AG08395 (cell line): ENCODE data around the gene WDTC1.
A peak's percentile ranks its signal among the peaks of the same experiment; 100 is the strongest.

ENCODE experiments used
- DNase-seq: peaks from one replicate; pipeline ENCODE4 v3.0.0; 2012; ENCODE audit warnings: mixed read lengths, low spot score

The WDTC1 gene

GRCh38 chr1:27301582-27302199 lies 67.3 kb downstream of the WDTC1 start:
- no peak for DNase-seq

DNA sequence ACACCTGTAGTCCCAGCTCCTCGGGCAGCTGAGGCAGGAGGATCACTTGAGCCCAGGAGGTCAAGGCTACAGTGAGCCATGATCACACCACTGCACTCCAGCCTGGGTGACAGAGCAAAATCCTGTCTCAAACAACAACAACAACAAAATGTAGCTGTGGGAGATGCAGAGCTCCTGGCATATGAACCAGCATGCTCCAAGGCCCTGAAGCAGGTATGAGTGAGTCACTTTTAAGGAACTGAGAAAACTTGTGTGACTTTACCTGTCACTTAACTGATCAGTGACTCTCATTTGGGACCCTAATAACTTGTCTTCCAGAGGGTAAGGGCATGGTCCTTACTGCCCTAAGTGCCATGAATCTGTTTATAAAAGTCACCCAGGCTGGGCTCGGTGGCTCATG lies 68.2 kb downstream of the WDTC1 start:
- no peak for DNase-seq

GRCh38 chr1:27303509-27303908 lies 69.1 kb downstream of the WDTC1 start:
- DNase-seq = no peak

DNA sequence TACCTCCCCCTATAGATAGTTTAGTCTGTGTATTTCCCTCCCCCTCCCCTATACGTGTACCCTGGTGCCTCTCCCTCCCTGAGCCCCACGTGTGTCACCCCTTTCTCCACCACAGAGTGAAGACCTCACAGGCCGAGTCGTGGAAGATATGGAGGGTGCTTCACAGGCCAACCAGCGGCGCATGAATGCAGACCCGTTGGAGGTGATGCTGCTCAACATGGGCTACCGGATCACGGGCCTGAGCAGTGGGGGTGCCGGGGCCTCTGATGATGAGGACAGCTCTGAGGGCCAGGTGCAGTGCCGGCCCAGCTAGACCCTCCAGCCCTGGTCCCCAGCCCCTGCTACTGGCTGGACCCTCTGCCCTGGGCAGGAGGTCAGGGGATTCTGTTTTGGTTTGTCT lies 71.6 kb downstream of the WDTC1 start:
- no peak for DNase-seq

DNA sequence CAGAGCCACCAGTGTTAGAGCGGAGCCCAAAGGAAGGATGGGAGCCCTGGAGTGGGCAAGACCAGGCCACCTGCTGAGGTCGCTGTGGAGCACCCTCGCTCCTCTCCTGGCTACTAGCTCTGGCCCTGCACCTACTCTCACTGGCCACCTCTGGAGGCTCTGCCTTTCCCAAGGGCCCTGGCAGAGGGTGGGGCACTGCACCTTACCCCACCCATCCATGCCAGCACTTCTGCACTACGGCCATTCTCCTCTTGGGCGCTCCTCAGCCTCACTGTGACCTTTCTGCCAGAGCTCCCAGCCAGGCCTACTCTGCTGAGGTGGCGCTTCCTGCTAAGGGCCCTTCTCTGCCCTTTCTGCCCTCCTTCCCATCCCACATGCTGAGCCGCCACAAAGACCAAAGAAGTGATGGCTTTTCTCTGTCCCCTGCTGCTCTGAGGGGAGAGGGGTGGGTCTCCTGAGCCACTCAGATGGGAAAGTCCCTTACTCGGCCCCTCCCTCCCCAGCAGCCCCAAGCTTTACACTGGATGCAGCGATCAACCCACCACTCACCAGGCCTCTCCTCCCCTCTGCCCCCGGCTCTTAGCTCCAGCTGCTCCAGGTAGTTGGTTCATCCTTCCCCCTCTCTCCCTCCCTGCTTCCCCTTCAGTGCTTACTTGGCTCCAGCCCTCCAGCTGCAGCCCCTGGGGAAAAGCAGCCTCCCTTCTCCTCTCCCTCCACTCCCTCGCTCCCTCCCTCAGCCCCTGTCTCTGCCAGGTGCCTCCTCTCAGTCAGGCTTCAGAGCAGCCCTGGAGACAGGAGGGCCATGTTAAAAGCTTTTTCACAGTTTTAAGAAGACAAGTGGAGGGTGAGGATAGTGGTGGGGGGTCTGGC lies 72.7 kb downstream of the WDTC1 start:
- DNase-seq = no peak

- DNase-seq = no peak
Measured at GRCh38 chr1:27307874-27308598, 73.6 kb downstream of the WDTC1 start.

- DNase-seq = no peak
Measured at GRCh38 chr1:27314169-27314568, 79.7 kb downstream of the WDTC1 start.

DNA sequence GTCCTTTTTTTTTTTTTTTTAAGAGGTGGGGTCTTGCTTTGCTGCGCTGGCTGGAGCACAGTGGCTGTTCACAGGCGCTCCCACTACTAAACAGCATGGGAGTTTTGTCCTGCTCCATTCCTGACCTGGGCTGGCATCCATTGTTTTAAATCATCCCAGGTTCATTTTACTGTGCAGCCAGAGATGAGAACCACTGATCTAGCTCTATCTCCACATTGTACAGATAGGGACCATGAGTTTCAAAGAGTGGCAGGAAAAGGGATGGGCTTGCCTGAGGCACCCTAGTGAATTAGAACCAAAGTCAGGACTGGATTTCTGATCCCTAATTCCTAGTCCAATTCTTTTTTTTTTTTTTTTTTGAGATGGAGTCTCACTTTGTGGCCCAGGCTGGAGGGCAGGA lies 80.3 kb downstream of the WDTC1 start:
- DNase-seq = no peak

DNA sequence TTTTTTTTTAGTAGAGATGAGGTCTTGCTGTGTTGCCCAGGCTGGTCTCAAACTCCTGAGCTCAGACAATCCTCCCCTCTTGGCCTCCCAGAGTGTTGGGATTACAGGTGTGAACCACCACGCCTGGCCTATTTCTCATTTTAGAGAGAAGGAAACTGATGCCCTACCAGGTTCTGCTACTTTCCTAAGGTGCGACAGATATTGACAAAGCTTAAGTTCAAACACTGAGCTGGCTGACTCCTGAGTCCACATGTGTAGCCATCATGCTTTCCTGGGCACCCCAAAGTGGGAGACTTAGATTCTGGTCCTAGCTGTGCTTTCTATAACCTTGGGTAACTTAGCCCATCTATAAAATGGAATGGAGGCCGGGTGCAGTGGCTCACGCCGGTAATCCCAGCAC lies 82.4 kb downstream of the WDTC1 start:
- no peak for DNase-seq

GRCh38 chr1:27318136-27318535 lies 83.7 kb downstream of the WDTC1 start:
- no peak for DNase-seq

GRCh38 chr1:27318596-27318995 lies 84.2 kb downstream of the WDTC1 start:
- peak; percentile 72 for DNase-seq

DNA sequence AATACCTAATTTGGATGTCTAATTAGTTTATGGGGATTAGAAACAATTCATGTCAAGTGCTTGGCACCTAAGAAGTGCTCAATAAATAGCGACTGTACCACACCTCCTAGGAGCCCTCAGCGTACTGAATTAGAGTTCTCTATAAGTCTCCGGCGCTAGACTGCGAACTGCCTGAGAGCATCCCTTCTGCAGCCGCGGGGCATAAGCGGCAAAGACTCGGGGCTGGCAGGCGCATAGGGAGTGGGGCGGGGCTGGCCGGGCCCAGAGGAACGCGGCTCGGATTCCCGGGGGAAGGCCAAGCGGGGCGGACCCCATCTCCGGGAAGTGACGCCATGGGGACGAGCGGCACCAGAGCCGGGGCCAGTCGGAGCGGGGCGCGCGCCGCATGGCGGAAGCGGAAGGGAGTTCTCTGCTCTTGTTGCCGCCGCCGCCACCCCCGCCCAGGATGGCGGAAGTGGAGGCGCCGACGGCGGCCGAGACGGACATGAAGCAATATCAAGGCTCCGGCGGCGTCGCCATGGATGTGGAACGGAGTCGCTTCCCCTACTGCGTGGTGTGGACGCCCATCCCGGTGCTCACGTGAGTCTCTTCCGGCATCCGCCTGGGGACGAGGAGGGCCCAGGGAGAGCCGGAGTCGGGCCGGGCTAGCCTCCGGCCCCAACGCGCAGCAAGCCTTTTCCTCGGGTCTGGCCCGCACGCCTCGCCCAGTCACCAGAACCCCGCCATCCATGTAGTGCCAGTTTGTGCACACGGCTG lies 87.6 kb downstream of the WDTC1 start, which contains the start of gene TMEM222:
Gene TMEM222 (plus strand): TSS at position 351 of the 756 bp plus-strand sequence. CDS start 35 bp downstream, at position 386.
- DNase-seq = peak; percentile 99

- no peak for DNase-seq
Measured at GRCh38 chr1:27322569-27323240, 88.3 kb downstream of the WDTC1 start.

GRCh38 chr1:27325286-27325685 lies 90.9 kb downstream of the WDTC1 start:
- no peak for DNase-seq

DNA sequence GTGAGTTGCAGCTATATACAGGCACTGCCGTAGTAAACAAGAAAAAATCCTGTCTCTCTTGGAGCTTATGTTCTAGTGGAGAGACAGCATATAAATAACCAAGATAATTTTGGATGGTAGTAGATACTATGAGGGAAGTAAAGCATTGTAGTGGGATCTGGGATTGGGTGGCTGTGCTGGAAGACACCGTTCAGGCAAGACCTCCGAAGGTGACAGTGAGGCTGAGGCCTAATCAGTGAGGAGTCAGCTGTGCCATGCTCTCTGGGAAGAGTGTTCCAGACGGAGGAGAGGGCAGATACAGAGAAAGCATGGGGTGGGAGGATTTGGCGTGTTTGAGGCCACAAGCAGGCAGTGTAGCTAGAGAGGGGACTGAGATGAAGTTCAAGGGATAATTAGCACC lies 93.5 kb downstream of the WDTC1 start:
- DNase-seq = no peak

DNA sequence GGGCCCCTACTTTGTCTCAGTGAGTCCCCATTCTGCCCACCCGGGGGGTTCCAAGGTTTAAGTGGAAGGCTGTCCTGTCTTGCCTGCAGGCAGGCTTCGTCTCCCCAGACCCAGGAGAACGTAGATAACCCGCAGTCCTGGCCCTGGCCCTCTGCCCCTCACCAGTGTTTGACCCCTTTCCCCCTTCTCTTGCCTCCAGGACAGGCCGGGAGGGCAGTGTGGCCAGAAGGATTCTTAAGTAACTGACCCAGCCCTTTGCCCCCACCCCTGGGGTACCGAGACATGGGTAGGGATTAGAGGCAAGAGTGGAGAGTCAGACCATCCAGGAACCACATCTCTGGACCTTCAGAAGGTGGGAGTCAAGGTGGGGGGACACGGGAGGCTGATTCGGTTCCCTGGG lies 96.4 kb downstream of the WDTC1 start:
- no peak for DNase-seq

DNA sequence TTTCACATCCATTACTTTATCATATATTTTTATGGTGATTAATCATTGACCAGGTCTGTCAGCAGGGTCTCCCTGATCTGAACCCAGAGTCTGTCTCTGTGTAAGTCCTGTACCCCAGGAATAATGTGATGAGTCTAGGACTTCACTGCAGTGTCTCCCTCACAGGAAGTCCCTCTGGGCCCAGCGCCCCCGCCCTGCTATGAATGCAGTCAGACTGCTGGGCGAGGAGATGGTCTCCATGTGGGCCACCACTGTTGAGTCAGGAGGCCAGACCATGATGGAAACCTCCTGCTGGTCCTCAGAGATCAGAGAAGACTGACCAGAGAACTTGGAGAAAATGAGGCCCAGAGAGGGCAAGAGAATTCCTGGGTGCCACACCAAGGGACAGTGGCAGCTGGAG lies 97.0 kb downstream of the WDTC1 start:
- DNase-seq = no peak

DNA sequence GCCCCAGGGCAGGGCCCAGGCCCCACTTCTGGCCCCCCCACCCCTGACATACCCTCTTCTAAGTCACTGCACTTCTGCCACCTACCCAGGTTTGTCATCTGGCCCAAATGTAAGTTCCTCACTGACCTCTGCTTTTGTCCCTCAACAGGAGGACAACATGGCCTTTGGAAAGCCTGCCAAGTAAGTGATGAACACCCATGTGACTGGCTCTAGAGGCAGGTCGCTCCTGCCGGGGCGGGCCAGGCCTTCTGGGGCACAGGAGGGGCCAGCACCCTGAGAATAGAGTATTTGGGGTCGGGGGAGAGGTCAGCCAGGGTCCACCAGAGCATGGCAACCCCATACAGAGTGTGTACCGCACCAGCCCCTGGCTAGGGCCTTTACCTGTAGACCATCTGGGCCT lies 97.5 kb downstream of the WDTC1 start:
- DNase-seq = no peak

DNA sequence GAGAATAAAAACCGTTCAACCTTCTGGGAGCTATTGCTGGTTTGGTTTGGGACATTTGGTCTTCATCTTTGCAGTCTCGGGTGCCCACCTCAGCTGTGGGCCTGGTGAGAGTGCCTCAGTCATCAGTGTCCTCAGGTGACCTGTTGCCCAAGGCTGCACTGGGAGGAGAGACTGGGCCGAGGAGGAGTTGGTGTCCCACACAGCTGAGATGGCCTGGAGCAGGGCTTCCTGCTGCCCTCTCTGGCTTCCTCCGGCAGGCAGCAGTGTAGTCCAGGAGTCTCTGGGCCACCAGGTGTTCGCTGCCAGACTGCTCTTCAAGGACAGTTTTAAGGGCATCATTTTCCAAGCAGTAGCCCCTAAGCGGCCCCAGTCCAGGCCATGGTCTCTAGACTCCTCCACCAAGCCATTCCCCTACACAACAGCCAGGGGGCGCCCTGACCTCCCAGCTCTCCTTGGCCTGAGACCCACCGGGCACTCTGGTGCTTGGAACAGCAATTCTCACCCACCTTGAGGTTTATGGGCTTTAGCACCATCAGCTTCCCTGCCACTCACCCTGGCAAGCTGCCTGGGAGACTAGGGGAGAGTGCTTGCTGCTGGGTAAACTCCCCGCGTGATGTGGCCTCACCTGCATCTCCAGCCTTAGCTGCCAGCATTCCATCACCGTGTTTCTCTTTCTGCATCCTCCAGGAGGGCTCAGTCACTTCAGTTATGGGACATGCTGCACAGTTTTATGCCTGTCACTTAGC lies 98.3 kb downstream of the WDTC1 start:
- peak; percentile 73 for DNase-seq

DNA sequence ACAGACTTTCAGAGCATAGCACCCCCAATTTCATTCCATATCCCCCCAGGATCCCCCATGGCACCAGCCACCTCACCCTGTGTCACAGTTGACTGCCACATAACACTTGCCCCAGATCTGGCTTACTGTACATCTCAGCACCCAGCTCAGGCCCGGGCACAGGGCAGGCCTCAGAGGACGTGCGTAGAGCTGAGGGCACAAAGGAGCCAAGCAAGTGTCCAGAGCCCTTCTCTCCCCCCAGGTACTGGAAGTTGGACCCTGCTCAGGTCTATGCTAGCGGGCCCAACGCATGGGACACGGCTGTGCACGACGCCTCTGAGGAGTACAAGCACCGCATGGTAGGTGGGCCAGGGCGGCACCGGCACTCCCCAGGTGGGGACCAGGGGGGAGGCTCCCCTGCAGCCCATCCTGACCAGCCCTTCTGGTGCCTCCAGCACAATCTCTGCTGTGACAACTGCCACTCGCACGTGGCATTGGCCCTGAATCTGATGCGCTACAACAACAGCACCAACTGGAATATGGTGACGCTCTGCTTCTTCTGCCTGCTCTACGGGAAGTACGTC lies 99.4 kb downstream of the WDTC1 start:
- no peak for DNase-seq
